ENCODE measurements around the gene MIPOL1. TPM values are rescaled to one million over a fixed set of nuclear protein-coding genes. Genes with fewer than 3 reads are reported as not detected.

MIPOL1 gene
- total and polyA plus RNA-seq, 8 donors = 10.4 to 16.0 (median 12.4) TPM

- TF ChIP-seq CTCF (IDR thresholded peaks at IDR 0.05) = no peak
- H3K4me1 ChIP-seq = no peaks in the 10 kb centered on the region
- no peak overlapping the region for H3K27ac ChIP-seq
- no peaks in the 10 kb centered on the region for H3K36me3 ChIP-seq
- H3K9me3 ChIP-seq = peaks cover 0 to 29% of the 10 kb centered on the region in 2 donors
- no peaks in the 10 kb centered on the region for H3K27me3 ChIP-seq
- intact Hi-C loops (cut with DNase I) = no loop called here
- ATAC-seq (no peak), DNase-seq (no peak)
- H3K4me3 ChIP-seq = no peak overlapping the region
These were observed 266.6 kb downstream of the MIPOL1 start for GRCh38 chr14:37464192-37464858.

- Histone ChIP-seq H3K4me1 (no peaks in the 10 kb centered on the region), H3K4me3 (no peak overlapping the region), H3K9me3 (peaks cover 0 to 24% of the 10 kb centered on the region in 2 donors), H3K27me3 (no peaks in the 10 kb centered on the region), H3K27ac (peak overlapping the region in 1 of 2 donors; percentile 41), H3K36me3 (no peaks in the 10 kb centered on the region)
- peak in 2 of 4 donors; percentile 10 to 47 for DNase-seq
- intact Hi-C loops (cut with DNase I) = no loop called here
- TF ChIP-seq CTCF (IDR thresholded peaks at IDR 0.05) = no peak
- ATAC-seq = peak; percentile 85
These were observed 268.4 kb downstream of the MIPOL1 start for GRCh38 chr14:37466003-37466622.

- intact Hi-C loops (cut with DNase I) = no loop called here
- Histone ChIP-seq H3K27me3 (no peaks in the 10 kb centered on the region), H3K36me3 (no peaks in the 10 kb centered on the region), H3K27ac (peak overlapping the region in 1 of 2 donors; percentile 41), H3K4me3 (no peak overlapping the region), H3K4me1 (no peaks in the 10 kb centered on the region), H3K9me3 (peaks cover 0 to 19% of the 10 kb centered on the region in 2 donors)
- ATAC-seq (peak; percentile 88), DNase-seq (peak in 2 of 4 donors; percentile 6 to 36)
- no peak for TF ChIP-seq CTCF (IDR thresholded peaks at IDR 0.05)
These were observed 268.9 kb downstream of the MIPOL1 start for GRCh38 chr14:37466623-37467088.

GRCh38 chr14:37469650-37470049 is 271.9 kb downstream of the MIPOL1 start:
- no peak for DNase-seq
- peaks cover 0 to 13% of the 10 kb centered on the region in 2 donors for H3K9me3 ChIP-seq
- intact Hi-C loops (cut with DNase I) = no loop called here
- no peak for ATAC-seq
- H3K4me3 ChIP-seq = no peak overlapping the region
- TF ChIP-seq CTCF (IDR thresholded peaks at IDR 0.05) = no peak
- no peaks in the 10 kb centered on the region for H3K4me1 ChIP-seq
- no peak overlapping the region for H3K27ac ChIP-seq
- no peaks in the 10 kb centered on the region for H3K36me3 ChIP-seq
- no peaks in the 10 kb centered on the region for H3K27me3 ChIP-seq

- no peak for TF ChIP-seq CTCF (IDR thresholded peaks at IDR 0.05)
- H3K36me3 ChIP-seq = no peaks in the 10 kb centered on the region
- ATAC-seq (no peak), DNase-seq (no peak)
- H3K4me3 ChIP-seq = no peak overlapping the region
- H3K27me3 ChIP-seq = no peaks in the 10 kb centered on the region
- no peak overlapping the region for H3K27ac ChIP-seq
- peaks cover 0 to 13% of the 10 kb centered on the region in 2 donors for H3K9me3 ChIP-seq
- no peaks in the 10 kb centered on the region for H3K4me1 ChIP-seq
- intact Hi-C loops (cut with DNase I) = no loop called here
These were observed 272.5 kb downstream of the MIPOL1 start for GRCh38 chr14:37470251-37470650.
